Loucy (cell line): ENCODE measurements around the gene TMEM81.

ENCODE experiments used
- EZH2phosphoT487 ChIP-seq: fragments of 200-600 bp; IDR thresholded peaks from 2 replicates; pipeline ENCODE4 v1.6.1; 2018; ENCODE audit warnings: antibody characterized with exemption, mild to moderate bottlenecking, moderate library complexity, borderline replicate concordance
- TF ChIP-seq, protein P1 (sequence below): fragments of 200-600 bp; sonication (generic); conservative IDR thresholded peaks from 2 replicates; pipeline ENCODE4 v1.5.1; 2014; ENCODE audit warnings: mild to moderate bottlenecking, antibody characterized with exemption, low read length

DNA sequence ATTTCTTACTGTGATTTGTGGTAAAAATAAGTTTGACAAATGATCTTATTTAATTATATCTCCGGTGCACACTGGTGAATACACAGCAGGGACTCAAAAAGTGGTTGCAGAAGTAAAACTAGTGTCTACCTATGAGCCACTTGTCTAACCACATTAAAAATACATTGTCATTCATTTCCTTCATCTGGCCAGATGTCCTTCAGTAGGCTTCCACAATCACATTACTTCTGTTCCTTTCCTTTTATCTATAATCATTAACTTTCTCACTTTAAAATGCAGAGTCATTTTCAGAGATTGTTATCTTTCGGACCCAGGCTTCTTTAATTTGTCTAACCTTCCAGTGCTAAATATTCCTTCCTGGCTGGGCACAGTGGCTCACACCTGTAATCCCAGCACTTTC is 34.5 kb upstream of the TMEM81 start:
- TF ChIP-seq, protein P1, sequence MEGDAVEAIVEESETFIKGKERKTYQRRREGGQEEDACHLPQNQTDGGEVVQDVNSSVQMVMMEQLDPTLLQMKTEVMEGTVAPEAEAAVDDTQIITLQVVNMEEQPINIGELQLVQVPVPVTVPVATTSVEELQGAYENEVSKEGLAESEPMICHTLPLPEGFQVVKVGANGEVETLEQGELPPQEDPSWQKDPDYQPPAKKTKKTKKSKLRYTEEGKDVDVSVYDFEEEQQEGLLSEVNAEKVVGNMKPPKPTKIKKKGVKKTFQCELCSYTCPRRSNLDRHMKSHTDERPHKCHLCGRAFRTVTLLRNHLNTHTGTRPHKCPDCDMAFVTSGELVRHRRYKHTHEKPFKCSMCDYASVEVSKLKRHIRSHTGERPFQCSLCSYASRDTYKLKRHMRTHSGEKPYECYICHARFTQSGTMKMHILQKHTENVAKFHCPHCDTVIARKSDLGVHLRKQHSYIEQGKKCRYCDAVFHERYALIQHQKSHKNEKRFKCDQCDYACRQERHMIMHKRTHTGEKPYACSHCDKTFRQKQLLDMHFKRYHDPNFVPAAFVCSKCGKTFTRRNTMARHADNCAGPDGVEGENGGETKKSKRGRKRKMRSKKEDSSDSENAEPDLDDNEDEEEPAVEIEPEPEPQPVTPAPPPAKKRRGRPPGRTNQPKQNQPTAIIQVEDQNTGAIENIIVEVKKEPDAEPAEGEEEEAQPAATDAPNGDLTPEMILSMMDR, result no peak
- no peak for TF ChIP-seq EZH2phosphoT487
